ENCODE results near the gene SPSB2. TPM values are rescaled to one million over a fixed set of nuclear protein-coding genes. Genes with fewer than 3 reads are reported as not detected.
"Not testable (repeated sequence)": the region's sequence is repeated elsewhere in the genome, so short reads cannot be mapped to it uniquely, and the experiment has no call there.

Gene SPSB2
- total and polyA plus RNA-seq, 2 experiments from 2014 or later, result 8.2 to 13.1 TPM

- peak; percentile 3 for ATAC-seq
- TF ChIP-seq ZNF331 (CRISPR knock-in tag; IDR thresholded peaks at IDR 0.05; ENCODE audit: low read depth) (no peak), CREB1 (CRISPR knock-in tag; IDR thresholded peaks at IDR 0.05; ENCODE audit: low read depth) (no peak), POLR2AphosphoS5 (IDR thresholded peaks at IDR 0.05; ENCODE audit: low read depth) (peak; percentile 43), ZNF462 (CRISPR knock-in tag; IDR thresholded peaks at IDR 0.05) (no peak)
- Histone ChIP-seq H3K27ac (ENCODE audit: low read depth) (peak overlapping the region; percentile 79; the same call in 1 of the 2 replicates), H3F3A (replicated peaks; ENCODE audit: low read depth) (peaks cover 67% of the 10 kb centered on the region), H3K4me3 (peak overlapping the region; percentile 99), H3K79me2 (replicated peaks; ENCODE audit: insufficient read depth) (peaks cover 33% of the 10 kb centered on the region), H3K27me3 (ENCODE audit: insufficient read depth) (no peaks in the 10 kb centered on the region), H3K4me1 (ENCODE audit: insufficient read depth) (peaks cover 47% of the 10 kb centered on the region), H3K9me2 (ENCODE audit: insufficient read depth) (no peaks in the 10 kb centered on the region), H2AFZ (no peak overlapping the region), H3K36me3 (ENCODE audit: insufficient read depth) (peaks cover 14% of the 10 kb centered on the region; the same call in 1 of the 2 replicates), H4K20me1 (replicated peaks; ENCODE audit: insufficient read depth) (peaks cover 32% of the 10 kb centered on the region), H3K4me2 (peak overlapping the region; percentile 100)
- H3K4me3 Mint-ChIP-seq, result peak overlapping the region; percentile 92
- no peaks in the 10 kb centered on the region; the same call in 1 of the 3 replicates for H3K9me3 Mint-ChIP-seq
- peak; percentile 36 for DNase-seq (ENCODE audit: low spot score)
- H3K4me1 Mint-ChIP-seq, result peaks cover 47% of the 10 kb centered on the region
- H3K27ac Mint-ChIP-seq, result no peak overlapping the region
- peaks cover 48% of the 10 kb centered on the region for H3K27me3 Mint-ChIP-seq (ENCODE audit: insufficient read depth, low read depth, poor library complexity)
- peaks cover 48% of the 10 kb centered on the region for H3K36me3 Mint-ChIP-seq (ENCODE audit: low read depth)
Observed at GRCh38 chr12:6871052-6871957, 1.8 kb downstream of the SPSB2 start.

GRCh38 chr12:6870304-6870703, 2.8 kb downstream of the SPSB2 start:
- Histone ChIP-seq H3K27ac (ENCODE audit: low read depth) (0 out of 2 replicates have a peak overlapping the region, but pooled peaks have one; percentile 79), H3K79me2 (replicated peaks; ENCODE audit: insufficient read depth) (peaks cover 33% of the 10 kb centered on the region), H3K4me2 (peak overlapping the region; percentile 100; the same call in 1 of the 2 replicates), H3K4me1 (ENCODE audit: insufficient read depth) (peaks cover 57% of the 10 kb centered on the region), H3K4me3 (peak overlapping the region; percentile 99; the same call in 1 of the 2 replicates), H3K36me3 (ENCODE audit: insufficient read depth) (peaks cover 14% of the 10 kb centered on the region; the same call in 1 of the 2 replicates), H4K20me1 (replicated peaks; ENCODE audit: insufficient read depth) (peaks cover 32% of the 10 kb centered on the region), H3F3A (replicated peaks; ENCODE audit: low read depth) (peaks cover 72% of the 10 kb centered on the region)
- ATAC-seq; H3K27ac Mint-ChIP-seq; H3K9me2 ChIP-seq (ENCODE audit: insufficient read depth); DNase-seq (ENCODE audit: low spot score); H2AFZ ChIP-seq; H3K9me3 Mint-ChIP-seq; H3K27me3 ChIP-seq (ENCODE audit: insufficient read depth): not testable (repeated sequence)
- Mint-ChIP-seq H3K4me3 (peak overlapping the region; percentile 92; the same call in 2 of the 3 replicates), H3K4me1 (peaks cover 55% of the 10 kb centered on the region), H3K27me3 (ENCODE audit: insufficient read depth, low read depth, poor library complexity) (peaks cover 55% of the 10 kb centered on the region), H3K36me3 (ENCODE audit: low read depth) (peaks cover 51% of the 10 kb centered on the region)

Measured in GM23338 (cell line).